SU-DHL-6 (cell line): Measurements from ENCODE around the gene NMNAT2.

ENCODE experiments used
- H2AFZ ChIP-seq: fragments of 200-600 bp; sonication (generic); 2 replicates; pipeline ENCODE4 v1.6.1; 2014; ENCODE audit warnings: low read depth, mild to moderate bottlenecking, moderate library complexity, mixed read lengths, antibody characterized with exemption, low read length; ENCODE audit not compliant: severe bottlenecking
- H3F3A ChIP-seq: fragments of 200-600 bp; shearing (Covaris generic); 2 replicates; pipeline ENCODE4 v1.6.0; 2016; ENCODE audit warnings: antibody characterized with exemption, mild to moderate bottlenecking; ENCODE audit not compliant: insufficient read depth
- H3K27ac ChIP-seq: fragments of 200-600 bp; sonication (generic); 2 replicates; pipeline ENCODE4 v1.5.1; 2016; ENCODE audit warnings: low read depth, mild to moderate bottlenecking, low read length, moderate library complexity, mixed read lengths
- H3K27me3 ChIP-seq: fragments of 200-600 bp; sonication (generic), shearing (Covaris generic); 2 replicates; pipeline ENCODE4 v1.6.0; 2014; ENCODE audit warnings: mild to moderate bottlenecking, low read length
- H3K36me3 ChIP-seq: fragments of 200-600 bp; sonication (generic); 2 replicates; pipeline ENCODE4 v1.6.1; 2014; ENCODE audit warnings: mild to moderate bottlenecking, low read length, mixed read lengths
- H3K4me2 ChIP-seq: fragments of 300-600, 200-600 bp; shearing (Covaris generic), sonication (generic); 2 replicates; pipeline ENCODE4 v1.6.0; 2014; ENCODE audit warnings: low read length, low read depth, mild to moderate bottlenecking; ENCODE audit not compliant: poor library complexity, severe bottlenecking
- H3K4me3 ChIP-seq: fragments of 200-600 bp; sonication (generic); 2 replicates; pipeline ENCODE4 v1.5.1; 2014; ENCODE audit warnings: antibody characterized with exemption, low read length, mild to moderate bottlenecking, mixed read lengths; ENCODE audit not compliant: insufficient read depth, poor library complexity, severe bottlenecking
- H3K79me2 ChIP-seq: fragments of 200-600 bp; sonication (generic); 2 replicates; pipeline ENCODE4 v1.6.1; 2014; ENCODE audit warnings: mild to moderate bottlenecking, low read length, moderate library complexity; ENCODE audit not compliant: insufficient read depth
- H3K9ac ChIP-seq: fragments of 200-600 bp; sonication (generic); 2 replicates; pipeline ENCODE4 v1.7.0; 2014; ENCODE audit warnings: mild to moderate bottlenecking, low read length
- H3K9me2 ChIP-seq: fragments of 200-600 bp; sonication (generic); replicated peaks from 2 replicates; pipeline ENCODE4 v1.6.1; 2014; ENCODE audit warnings: low read length; ENCODE audit not compliant: insufficient read depth
- H3K9me3 ChIP-seq: fragments of 200-600 bp; sonication (generic); 2 replicates; pipeline ENCODE4 v1.6.1; 2014; ENCODE audit warnings: low read length, mixed read lengths; ENCODE audit not compliant: insufficient read depth
- H4K20me1 ChIP-seq: fragments of 200-600 bp; sonication (generic); 2 replicates; pipeline ENCODE4 v1.6.1; 2014; ENCODE audit warnings: low read depth, mild to moderate bottlenecking, antibody characterized with exemption, low read length, moderate library complexity, mixed read lengths
- EZH2phosphoT487 ChIP-seq: fragments of 200-600 bp; sonication (generic), shearing (Covaris generic); conservative IDR thresholded peaks from 2 replicates; pipeline ENCODE4 v1.6.1; 2018; ENCODE audit warnings: mild to moderate bottlenecking, antibody characterized with exemption, low read length, moderate library complexity, mixed read lengths
- TF ChIP-seq, protein P1 (sequence below): fragments of 200-600 bp; sonication (generic); IDR thresholded peaks from one replicate; pipeline ENCODE4 v1.5.1; 2017; ENCODE audit warnings: antibody characterized with exemption, mild to moderate bottlenecking, low read length, moderate library complexity; ENCODE audit not compliant: insufficient read depth, poor library complexity, severe bottlenecking

Gene NMNAT2

DNA sequence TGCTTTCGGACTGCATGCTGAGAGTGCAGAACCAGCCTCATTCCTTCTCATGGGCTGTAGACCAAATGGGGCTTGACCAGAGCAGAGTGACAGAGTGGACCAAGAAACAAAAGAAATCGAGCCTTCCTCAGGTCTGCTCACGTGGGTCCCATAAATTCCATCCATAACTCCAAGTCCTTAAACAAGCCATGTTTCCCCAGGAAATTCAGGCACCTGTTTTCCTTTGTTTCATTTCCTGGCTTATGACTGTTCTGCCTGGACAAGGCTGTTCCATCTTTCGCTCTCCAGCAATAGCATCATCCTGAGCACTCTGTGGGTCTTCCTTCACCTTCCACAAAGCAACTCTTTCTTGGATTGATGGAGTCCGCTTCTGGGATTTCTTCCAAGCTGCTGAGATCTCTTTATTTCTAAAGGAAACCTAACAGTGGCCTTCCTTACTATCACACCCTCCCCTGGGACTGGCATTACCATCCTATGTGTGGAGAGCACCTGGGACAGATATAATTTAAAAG lies 168.2 kb downstream of the NMNAT2 start:
- Histone ChIP-seq H3K4me3 (no peak overlapping the region), H3K36me3 (no peaks in the 10 kb centered on the region), H2AFZ (no peak overlapping the region), H3K9ac (no peak overlapping the region), H3K9me2 (no peaks in the 10 kb centered on the region), H3F3A (no peaks in the 10 kb centered on the region), H3K27ac (no peak overlapping the region), H4K20me1 (no peaks in the 10 kb centered on the region), H3K79me2 (no peaks in the 10 kb centered on the region), H3K27me3 (no peaks in the 10 kb centered on the region), H3K9me3 (peaks cover 3% of the 10 kb centered on the region; the same call in 1 of the 2 replicates), H3K4me2 (no peak overlapping the region)
- TF ChIP-seq, protein P1, sequence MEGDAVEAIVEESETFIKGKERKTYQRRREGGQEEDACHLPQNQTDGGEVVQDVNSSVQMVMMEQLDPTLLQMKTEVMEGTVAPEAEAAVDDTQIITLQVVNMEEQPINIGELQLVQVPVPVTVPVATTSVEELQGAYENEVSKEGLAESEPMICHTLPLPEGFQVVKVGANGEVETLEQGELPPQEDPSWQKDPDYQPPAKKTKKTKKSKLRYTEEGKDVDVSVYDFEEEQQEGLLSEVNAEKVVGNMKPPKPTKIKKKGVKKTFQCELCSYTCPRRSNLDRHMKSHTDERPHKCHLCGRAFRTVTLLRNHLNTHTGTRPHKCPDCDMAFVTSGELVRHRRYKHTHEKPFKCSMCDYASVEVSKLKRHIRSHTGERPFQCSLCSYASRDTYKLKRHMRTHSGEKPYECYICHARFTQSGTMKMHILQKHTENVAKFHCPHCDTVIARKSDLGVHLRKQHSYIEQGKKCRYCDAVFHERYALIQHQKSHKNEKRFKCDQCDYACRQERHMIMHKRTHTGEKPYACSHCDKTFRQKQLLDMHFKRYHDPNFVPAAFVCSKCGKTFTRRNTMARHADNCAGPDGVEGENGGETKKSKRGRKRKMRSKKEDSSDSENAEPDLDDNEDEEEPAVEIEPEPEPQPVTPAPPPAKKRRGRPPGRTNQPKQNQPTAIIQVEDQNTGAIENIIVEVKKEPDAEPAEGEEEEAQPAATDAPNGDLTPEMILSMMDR, result no peak
- TF ChIP-seq EZH2phosphoT487, result no peak

DNA sequence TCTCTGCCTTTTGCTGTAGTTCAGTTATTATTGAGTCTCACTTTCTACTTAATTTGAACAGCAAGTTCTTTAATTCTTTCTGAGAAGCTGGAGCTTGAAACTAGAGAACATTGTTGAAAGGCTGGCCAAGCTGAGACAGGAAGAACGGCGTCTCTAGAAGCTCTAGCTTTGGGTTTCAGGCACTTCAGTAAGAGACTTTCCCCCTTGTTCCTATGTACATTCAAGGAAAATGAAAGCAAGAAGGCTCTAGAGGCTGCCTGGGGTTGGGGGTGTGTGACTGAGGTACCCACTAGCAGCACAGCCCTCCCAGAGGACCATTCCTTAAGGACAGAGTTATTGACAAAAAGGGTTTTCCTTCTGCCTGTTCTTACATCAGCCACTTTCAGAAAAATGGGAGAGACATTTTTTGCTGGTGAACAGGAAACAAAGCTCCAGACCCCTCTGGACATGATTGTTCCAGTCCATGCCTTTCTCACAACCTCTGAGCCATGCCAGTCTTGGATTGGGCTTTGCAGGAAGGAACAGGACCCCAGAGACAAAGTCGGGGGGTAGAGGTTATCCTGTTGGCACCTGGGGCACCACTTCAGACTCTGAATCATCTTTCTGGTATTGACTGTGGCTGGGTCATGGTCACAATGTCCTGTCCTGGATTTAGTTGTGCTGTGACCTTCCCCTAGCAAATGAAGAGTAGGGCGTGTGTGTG lies 169.0 kb downstream of the NMNAT2 start:
- no peak overlapping the region for H2AFZ ChIP-seq
- no peak overlapping the region for H3K27ac ChIP-seq
- H3K79me2 ChIP-seq, result no peaks in the 10 kb centered on the region
- no peak overlapping the region for H3K9ac ChIP-seq
- TF ChIP-seq EZH2phosphoT487, result no peak
- TF ChIP-seq, protein P1, result no peak
- H3K4me2 ChIP-seq, result no peak overlapping the region
- no peaks in the 10 kb centered on the region for H3K27me3 ChIP-seq
- H3K4me3 ChIP-seq, result no peak overlapping the region
- no peaks in the 10 kb centered on the region for H4K20me1 ChIP-seq
- no peaks in the 10 kb centered on the region for H3K36me3 ChIP-seq
- H3K9me2 ChIP-seq, result no peaks in the 10 kb centered on the region
- no peaks in the 10 kb centered on the region for H3K9me3 ChIP-seq
- no peaks in the 10 kb centered on the region for H3F3A ChIP-seq

DNA sequence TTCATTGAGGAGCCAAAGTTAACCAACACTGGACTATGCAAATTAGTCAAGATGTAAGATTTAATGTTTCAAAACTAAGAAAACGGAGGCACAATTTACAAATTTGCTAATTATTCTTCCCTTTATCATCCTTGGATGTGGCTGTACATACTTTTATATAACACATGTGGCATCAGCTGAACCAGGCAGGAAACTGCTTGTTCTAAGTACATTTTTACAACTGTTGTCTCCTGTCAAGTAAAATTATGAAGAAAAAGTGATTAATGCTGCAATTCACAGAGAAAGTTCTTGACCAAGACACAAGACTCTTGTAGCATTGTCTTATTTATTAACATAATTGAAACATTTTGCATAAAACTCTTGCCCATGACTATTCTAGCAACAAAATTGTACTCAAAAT lies 170.2 kb downstream of the NMNAT2 start:
- no peak overlapping the region for H3K4me2 ChIP-seq
- no peak overlapping the region for H2AFZ ChIP-seq
- H4K20me1 ChIP-seq, result no peaks in the 10 kb centered on the region
- H3K27me3 ChIP-seq, result no peaks in the 10 kb centered on the region
- no peak overlapping the region for H3K27ac ChIP-seq
- TF ChIP-seq, protein P1, result no peak
- no peak overlapping the region for H3K9ac ChIP-seq
- H3K9me3 ChIP-seq, result no peaks in the 10 kb centered on the region
- no peaks in the 10 kb centered on the region for H3K36me3 ChIP-seq
- H3K4me3 ChIP-seq, result no peak overlapping the region
- H3K79me2 ChIP-seq, result no peaks in the 10 kb centered on the region
- no peaks in the 10 kb centered on the region for H3K9me2 ChIP-seq
- no peaks in the 10 kb centered on the region for H3F3A ChIP-seq
